ENCODE measurements around the gene CT47B1.
"Not testable (repeated sequence)": the region's sequence is repeated elsewhere in the genome, so short reads cannot be mapped to it uniquely, and the experiment has no call there.

DNA sequence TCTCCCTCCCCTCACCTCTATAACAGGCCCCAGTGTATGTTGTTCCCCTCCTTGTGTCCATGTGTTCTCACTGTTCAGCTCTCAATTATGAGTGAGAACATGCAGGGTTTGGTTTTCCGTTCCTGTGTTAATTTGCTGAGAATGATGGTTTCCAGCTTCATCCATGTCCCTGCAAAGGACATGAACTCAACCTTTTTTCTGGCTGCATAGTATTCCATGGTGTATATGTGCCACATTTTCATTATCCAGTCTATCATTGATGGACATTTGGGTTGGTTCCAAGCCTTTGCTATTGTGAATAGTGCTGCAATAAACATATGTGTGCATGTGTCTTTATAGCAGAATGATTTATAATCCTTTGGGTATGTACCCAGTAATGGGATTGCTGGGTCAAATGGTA lies 48.5 kb downstream of the CT47B1 start:
- TF ChIP-seq POLR2A (IDR thresholded peaks at IDR 0.05) = not testable (repeated sequence)
- TF ChIP-seq, protein P1, sequence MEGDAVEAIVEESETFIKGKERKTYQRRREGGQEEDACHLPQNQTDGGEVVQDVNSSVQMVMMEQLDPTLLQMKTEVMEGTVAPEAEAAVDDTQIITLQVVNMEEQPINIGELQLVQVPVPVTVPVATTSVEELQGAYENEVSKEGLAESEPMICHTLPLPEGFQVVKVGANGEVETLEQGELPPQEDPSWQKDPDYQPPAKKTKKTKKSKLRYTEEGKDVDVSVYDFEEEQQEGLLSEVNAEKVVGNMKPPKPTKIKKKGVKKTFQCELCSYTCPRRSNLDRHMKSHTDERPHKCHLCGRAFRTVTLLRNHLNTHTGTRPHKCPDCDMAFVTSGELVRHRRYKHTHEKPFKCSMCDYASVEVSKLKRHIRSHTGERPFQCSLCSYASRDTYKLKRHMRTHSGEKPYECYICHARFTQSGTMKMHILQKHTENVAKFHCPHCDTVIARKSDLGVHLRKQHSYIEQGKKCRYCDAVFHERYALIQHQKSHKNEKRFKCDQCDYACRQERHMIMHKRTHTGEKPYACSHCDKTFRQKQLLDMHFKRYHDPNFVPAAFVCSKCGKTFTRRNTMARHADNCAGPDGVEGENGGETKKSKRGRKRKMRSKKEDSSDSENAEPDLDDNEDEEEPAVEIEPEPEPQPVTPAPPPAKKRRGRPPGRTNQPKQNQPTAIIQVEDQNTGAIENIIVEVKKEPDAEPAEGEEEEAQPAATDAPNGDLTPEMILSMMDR (IDR thresholded peaks at IDR 0.05) = not testable (repeated sequence)
